ENCODE results near the gene SDK1.

DNA sequence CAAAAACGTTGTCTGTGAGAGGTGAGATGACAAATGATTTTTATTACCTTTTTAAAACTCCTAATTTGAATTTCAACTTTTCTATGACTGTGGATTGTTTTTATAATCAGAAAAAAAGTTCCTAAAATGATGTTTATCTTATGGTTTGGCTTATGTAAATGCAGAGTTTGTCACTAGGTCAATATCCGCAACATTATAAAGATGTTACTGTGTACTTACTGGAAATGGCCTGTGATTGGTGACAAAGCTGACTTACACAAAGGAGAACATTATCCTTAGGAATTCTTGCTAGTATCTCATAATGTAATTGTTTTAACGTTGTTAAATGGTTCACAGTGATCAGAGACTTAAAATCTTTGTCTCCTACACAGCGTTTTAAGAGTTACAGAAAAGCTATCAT is 79.0 kb downstream of the SDK1 start:
- TF ChIP-seq, protein P1, sequence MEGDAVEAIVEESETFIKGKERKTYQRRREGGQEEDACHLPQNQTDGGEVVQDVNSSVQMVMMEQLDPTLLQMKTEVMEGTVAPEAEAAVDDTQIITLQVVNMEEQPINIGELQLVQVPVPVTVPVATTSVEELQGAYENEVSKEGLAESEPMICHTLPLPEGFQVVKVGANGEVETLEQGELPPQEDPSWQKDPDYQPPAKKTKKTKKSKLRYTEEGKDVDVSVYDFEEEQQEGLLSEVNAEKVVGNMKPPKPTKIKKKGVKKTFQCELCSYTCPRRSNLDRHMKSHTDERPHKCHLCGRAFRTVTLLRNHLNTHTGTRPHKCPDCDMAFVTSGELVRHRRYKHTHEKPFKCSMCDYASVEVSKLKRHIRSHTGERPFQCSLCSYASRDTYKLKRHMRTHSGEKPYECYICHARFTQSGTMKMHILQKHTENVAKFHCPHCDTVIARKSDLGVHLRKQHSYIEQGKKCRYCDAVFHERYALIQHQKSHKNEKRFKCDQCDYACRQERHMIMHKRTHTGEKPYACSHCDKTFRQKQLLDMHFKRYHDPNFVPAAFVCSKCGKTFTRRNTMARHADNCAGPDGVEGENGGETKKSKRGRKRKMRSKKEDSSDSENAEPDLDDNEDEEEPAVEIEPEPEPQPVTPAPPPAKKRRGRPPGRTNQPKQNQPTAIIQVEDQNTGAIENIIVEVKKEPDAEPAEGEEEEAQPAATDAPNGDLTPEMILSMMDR (IDR thresholded peaks at IDR 0.05) = no peak
- no peak for TF ChIP-seq POLR2A (IDR thresholded peaks at IDR 0.05)

Measured in uterus (tissue), 2 donors.